SK-N-SH treated with all-trans-retinoic acid at 6 μM for 48 hours (cell line): ENCODE data around the gene IL12RB1.
A peak's percentile ranks its signal among the peaks of the same experiment; 100 is the strongest.

Source experiments
- ATAC-seq: fragments of 200-7000 bp; cut with Tn5 transposase; 3 replicates; pipeline ENCODE4 v1.9.1; 2020; ENCODE audit warnings: mild to moderate bottlenecking, moderate library complexity
- ARNTL ChIP-seq: fragments of 450-650 bp; formaldehyde crosslinking; IDR thresholded peaks from 2 replicates; pipeline ENCODE4 v1.5.0; 2020; ENCODE audit warnings: low read depth, mild to moderate bottlenecking, moderate library complexity, borderline replicate concordance
- BACH2 ChIP-seq: fragments of 250-450 bp; sonication (Bioruptor Pico); IDR thresholded peaks from 2 replicates; pipeline ENCODE4 v1.9.0; 2021; ENCODE audit warnings: mild to moderate bottlenecking, borderline replicate concordance
- CREB5 ChIP-seq: fragments of 250-450 bp; sonication (Bioruptor Pico); IDR thresholded peaks from 2 replicates; pipeline ENCODE4 v1.5.1; 2020; ENCODE audit warnings: low read depth, mild to moderate bottlenecking, moderate library complexity
- CSDC2 ChIP-seq: fragments of 250-450 bp; sonication (Bioruptor Pico); IDR thresholded peaks from 2 replicates; pipeline ENCODE4 v1.5.0; 2020; ENCODE audit warnings: mild to moderate bottlenecking, moderate library complexity
- ESRRG ChIP-seq: fragments of 250-450 bp; sonication (Bioruptor Pico); IDR thresholded peaks from 2 replicates; pipeline ENCODE4 v1.6.1; 2021; ENCODE audit warnings: mild to moderate bottlenecking
- GLIS3 ChIP-seq: fragments of 250-450 bp; sonication (Bioruptor Pico); IDR thresholded peaks from 2 replicates; pipeline ENCODE4 v1.5.0; 2020; ENCODE audit warnings: mild to moderate bottlenecking, moderate library complexity
- ISL1 ChIP-seq: fragments of 250-450 bp; sonication (Bioruptor Pico); IDR thresholded peaks from 2 replicates; pipeline ENCODE4 v2.1.2; 2022; ENCODE audit warnings: mild to moderate bottlenecking, moderate library complexity
- OSR1 ChIP-seq: fragments of 250-450 bp; sonication (Bioruptor Pico); IDR thresholded peaks from 2 replicates; pipeline ENCODE4 v1.8.0; 2022; ENCODE audit warnings: moderate library complexity, mild to moderate bottlenecking, inconsistent platforms
- POU6F1 ChIP-seq: fragments of 250-450 bp; sonication (Bioruptor Pico); IDR thresholded peaks from 2 replicates; pipeline ENCODE4 v1.8.0; 2021; ENCODE audit warnings: low read depth, mild to moderate bottlenecking, moderate library complexity, borderline replicate concordance
- PPARA ChIP-seq: fragments of 250-450 bp; sonication (Bioruptor Pico); IDR thresholded peaks from 2 replicates; pipeline ENCODE4 v1.5.0; 2020; ENCODE audit warnings: mild to moderate bottlenecking, borderline replicate concordance
- RARB ChIP-seq: fragments of 250-450 bp; sonication (Bioruptor Pico); IDR thresholded peaks from 2 replicates; pipeline ENCODE4 v1.8.0; 2021; ENCODE audit warnings: mild to moderate bottlenecking, moderate library complexity
- SNAI2 ChIP-seq: fragments of 250-450 bp; sonication (Bioruptor Pico); IDR thresholded peaks from 2 replicates; pipeline ENCODE4 v1.5.0; 2020; ENCODE audit warnings: mild to moderate bottlenecking, moderate library complexity
- TCF4 ChIP-seq: fragments of 250-450 bp; sonication (Bioruptor Pico); IDR thresholded peaks from 2 replicates; pipeline ENCODE4 v1.8.0; 2021; ENCODE audit warnings: mild to moderate bottlenecking, moderate library complexity, borderline replicate concordance
- TOX ChIP-seq: fragments of 250-450 bp; sonication (Bioruptor Pico); IDR thresholded peaks from 2 replicates; pipeline ENCODE4 v1.8.0; 2021; ENCODE audit warnings: mild to moderate bottlenecking, moderate library complexity, borderline replicate concordance
- ZC3H10 ChIP-seq: fragments of 250-450 bp; sonication (Bioruptor Pico); IDR thresholded peaks from 2 replicates; pipeline ENCODE4 v1.5.1; 2021; ENCODE audit warnings: mild to moderate bottlenecking, moderate library complexity
- ZFP3 ChIP-seq: fragments of 250-450 bp; sonication (Bioruptor Pico); IDR thresholded peaks from 2 replicates; pipeline ENCODE4 v1.5.0; 2020; ENCODE audit warnings: mild to moderate bottlenecking, moderate library complexity
- ZFP30 ChIP-seq: fragments of 450-650 bp; formaldehyde crosslinking; IDR thresholded peaks from 2 replicates; pipeline ENCODE4 v1.5.0; 2022; ENCODE audit warnings: mild to moderate bottlenecking, moderate library complexity
- ZNF565 ChIP-seq: fragments of 450-650 bp; formaldehyde crosslinking; conservative IDR thresholded peaks from 2 replicates; pipeline ENCODE4 v1.5.0; 2020; ENCODE audit warnings: low read depth, mild to moderate bottlenecking, moderate library complexity
- ZNF70 ChIP-seq: fragments of 450-650 bp; formaldehyde crosslinking; IDR thresholded peaks from 2 replicates; pipeline ENCODE4 v1.5.0; 2020; ENCODE audit warnings: mild to moderate bottlenecking, moderate library complexity
- ZNF8 ChIP-seq: fragments of 450-650 bp; formaldehyde crosslinking; IDR thresholded peaks from 2 replicates; pipeline ENCODE4 v1.5.0; 2020; ENCODE audit warnings: mild to moderate bottlenecking, moderate library complexity
- TF ChIP-seq, protein P1 (sequence below): fragments of 250-450 bp; sonication (Bioruptor Pico); IDR thresholded peaks from 2 replicates; pipeline ENCODE4 v1.5.0; 2020; ENCODE audit warnings: mild to moderate bottlenecking, moderate library complexity
- TF ChIP-seq, protein P2 (sequence below): fragments of 250-450 bp; sonication (Bioruptor Pico); IDR thresholded peaks from 2 replicates; pipeline ENCODE4 v1.8.0; 2020; ENCODE audit warnings: mild to moderate bottlenecking, moderate library complexity, borderline replicate concordance

The IL12RB1 gene

GRCh38 chr19:18099623-18099995 lies 12.9 kb upstream of the IL12RB1 start:
- no peak for TF ChIP-seq ZC3H10 (CRISPR knock-in tag)
- no peak for TF ChIP-seq ZFP30 (CRISPR knock-in tag)
- no peak for TF ChIP-seq ZFP3 (CRISPR knock-in tag)
- no peak for TF ChIP-seq CSDC2
- no peak for TF ChIP-seq ESRRG
- TF ChIP-seq RARB, result no peak
- TF ChIP-seq GLIS3 (CRISPR knock-in tag), result no peak
- TF ChIP-seq SNAI2, result no peak
- no peak for TF ChIP-seq CREB5
- no peak for TF ChIP-seq ZNF8
- TF ChIP-seq ARNTL (CRISPR knock-in tag), result no peak
- no peak for TF ChIP-seq TOX (CRISPR knock-in tag)
- TF ChIP-seq ZNF565, result no peak
- no peak for TF ChIP-seq BACH2 (CRISPR knock-in tag)
- no peak for TF ChIP-seq ZNF70 (CRISPR knock-in tag)
- TF ChIP-seq, protein P1, sequence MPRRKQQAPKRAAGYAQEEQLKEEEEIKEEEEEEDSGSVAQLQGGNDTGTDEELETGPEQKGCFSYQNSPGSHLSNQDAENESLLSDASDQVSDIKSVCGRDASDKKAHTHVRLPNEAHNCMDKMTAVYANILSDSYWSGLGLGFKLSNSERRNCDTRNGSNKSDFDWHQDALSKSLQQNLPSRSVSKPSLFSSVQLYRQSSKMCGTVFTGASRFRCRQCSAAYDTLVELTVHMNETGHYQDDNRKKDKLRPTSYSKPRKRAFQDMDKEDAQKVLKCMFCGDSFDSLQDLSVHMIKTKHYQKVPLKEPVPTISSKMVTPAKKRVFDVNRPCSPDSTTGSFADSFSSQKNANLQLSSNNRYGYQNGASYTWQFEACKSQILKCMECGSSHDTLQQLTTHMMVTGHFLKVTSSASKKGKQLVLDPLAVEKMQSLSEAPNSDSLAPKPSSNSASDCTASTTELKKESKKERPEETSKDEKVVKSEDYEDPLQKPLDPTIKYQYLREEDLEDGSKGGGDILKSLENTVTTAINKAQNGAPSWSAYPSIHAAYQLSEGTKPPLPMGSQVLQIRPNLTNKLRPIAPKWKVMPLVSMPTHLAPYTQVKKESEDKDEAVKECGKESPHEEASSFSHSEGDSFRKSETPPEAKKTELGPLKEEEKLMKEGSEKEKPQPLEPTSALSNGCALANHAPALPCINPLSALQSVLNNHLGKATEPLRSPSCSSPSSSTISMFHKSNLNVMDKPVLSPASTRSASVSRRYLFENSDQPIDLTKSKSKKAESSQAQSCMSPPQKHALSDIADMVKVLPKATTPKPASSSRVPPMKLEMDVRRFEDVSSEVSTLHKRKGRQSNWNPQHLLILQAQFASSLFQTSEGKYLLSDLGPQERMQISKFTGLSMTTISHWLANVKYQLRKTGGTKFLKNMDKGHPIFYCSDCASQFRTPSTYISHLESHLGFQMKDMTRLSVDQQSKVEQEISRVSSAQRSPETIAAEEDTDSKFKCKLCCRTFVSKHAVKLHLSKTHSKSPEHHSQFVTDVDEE (CRISPR knock-in tag), result no peak
- no peak for TF ChIP-seq OSR1 (CRISPR knock-in tag)
- TF ChIP-seq, all 23 proteins: peak for 0
- ATAC-seq, result no peak

GRCh38 chr19:18098891-18099622 lies 12.3 kb upstream of the IL12RB1 start:
- TF ChIP-seq ZNF8 (no peak), SNAI2 (no peak), PPARA (CRISPR knock-in tag) (no peak), RARB (no peak), ZNF70 (CRISPR knock-in tag) (no peak), ISL1 (CRISPR knock-in tag) (no peak), CSDC2 (no peak), ESRRG (no peak), ZFP3 (CRISPR knock-in tag) (no peak), ZFP30 (CRISPR knock-in tag) (no peak), TOX (CRISPR knock-in tag) (no peak)
- TF ChIP-seq, protein P2, sequence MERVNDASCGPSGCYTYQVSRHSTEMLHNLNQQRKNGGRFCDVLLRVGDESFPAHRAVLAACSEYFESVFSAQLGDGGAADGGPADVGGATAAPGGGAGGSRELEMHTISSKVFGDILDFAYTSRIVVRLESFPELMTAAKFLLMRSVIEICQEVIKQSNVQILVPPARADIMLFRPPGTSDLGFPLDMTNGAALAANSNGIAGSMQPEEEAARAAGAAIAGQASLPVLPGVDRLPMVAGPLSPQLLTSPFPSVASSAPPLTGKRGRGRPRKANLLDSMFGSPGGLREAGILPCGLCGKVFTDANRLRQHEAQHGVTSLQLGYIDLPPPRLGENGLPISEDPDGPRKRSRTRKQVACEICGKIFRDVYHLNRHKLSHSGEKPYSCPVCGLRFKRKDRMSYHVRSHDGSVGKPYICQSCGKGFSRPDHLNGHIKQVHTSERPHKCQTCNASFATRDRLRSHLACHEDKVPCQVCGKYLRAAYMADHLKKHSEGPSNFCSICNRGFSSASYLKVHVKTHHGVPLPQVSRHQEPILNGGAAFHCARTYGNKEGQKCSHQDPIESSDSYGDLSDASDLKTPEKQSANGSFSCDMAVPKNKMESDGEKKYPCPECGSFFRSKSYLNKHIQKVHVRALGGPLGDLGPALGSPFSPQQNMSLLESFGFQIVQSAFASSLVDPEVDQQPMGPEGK (CRISPR knock-in tag), result no peak
- TF ChIP-seq, all 23 proteins: peak for 0
- ATAC-seq, result no peak

DNA sequence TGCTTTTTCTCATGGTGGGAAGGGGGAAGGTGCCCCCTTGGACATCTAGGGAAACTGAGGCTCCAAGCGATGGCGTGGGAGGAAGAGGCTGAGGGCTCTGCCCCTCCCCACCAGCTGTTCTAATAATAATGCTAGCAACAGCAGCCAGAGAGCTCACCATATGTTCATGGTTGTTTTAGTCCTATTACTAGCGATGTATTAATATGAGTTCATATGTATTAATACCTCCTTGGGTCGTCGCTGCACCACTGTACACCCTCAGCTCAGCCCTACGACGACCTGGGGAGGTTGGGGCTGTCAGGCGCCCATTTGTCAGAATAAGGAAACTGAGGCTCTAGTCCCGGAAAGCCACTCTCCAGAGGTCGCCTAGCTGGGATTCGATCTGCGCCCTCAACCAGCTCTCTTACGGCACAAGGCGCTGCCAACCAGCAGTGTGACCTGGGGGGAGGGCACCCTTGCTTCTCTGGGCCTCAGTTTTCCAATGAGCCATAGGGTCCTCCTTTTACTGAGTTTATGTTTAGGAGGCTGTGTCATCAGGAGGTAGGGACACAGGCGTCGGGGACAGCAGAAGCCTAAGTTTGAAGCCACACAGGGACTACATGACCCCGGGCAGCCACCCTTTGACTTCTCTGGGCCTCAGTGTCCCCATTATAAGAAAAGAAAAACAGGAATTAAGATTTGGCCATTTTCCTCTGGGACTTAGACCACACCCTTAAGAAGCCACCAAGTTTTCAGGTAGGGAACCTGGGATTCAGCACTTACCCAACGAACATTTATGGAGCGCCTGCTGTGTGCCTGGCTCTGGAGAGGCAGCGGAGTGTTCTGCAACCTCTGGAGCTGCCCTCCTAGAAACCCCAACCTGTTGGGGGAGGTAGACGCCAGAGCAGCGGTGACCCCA lies 11.5 kb upstream of the IL12RB1 start:
- TF ChIP-seq POU6F1 (CRISPR knock-in tag) (no peak), TOX (CRISPR knock-in tag) (no peak), SNAI2 (no peak), ZFP3 (CRISPR knock-in tag) (no peak), BACH2 (CRISPR knock-in tag) (no peak), TCF4 (no peak), CSDC2 (no peak)
- TF ChIP-seq, all 23 proteins: peak for 0
- ATAC-seq, result peak; percentile 30; the same call in 2 of the 3 replicates
